Neural crest cell (in vitro differentiated cells): ENCODE measurements around the gene VSIG10L. TPM values are rescaled to one million over a fixed set of nuclear protein-coding genes. Genes with fewer than 3 reads are reported as not detected.

Experiments used
- DNase-seq: peaks from one replicate; pipeline ENCODE4 v3.0.0; 2021; ENCODE audit warnings: low read depth, mixed read lengths, low spot score
- H3K27ac Mint-ChIP-seq: one replicate; pipeline ENCODE4 v1.8.0; 2021; ENCODE audit warnings: mild to moderate bottlenecking, mixed read lengths; ENCODE audit not compliant: unreplicated experiment
- H3K27me3 Mint-ChIP-seq: 2 replicates; pipeline ENCODE4 v1.8.0; 2021; ENCODE audit warnings: low read depth, mild to moderate bottlenecking, mixed read lengths
- H3K36me3 Mint-ChIP-seq: 2 replicates; pipeline ENCODE4 v1.8.0; 2021; ENCODE audit warnings: low read depth, mild to moderate bottlenecking, mixed read lengths
- H3K4me1 Mint-ChIP-seq: 2 replicates; pipeline ENCODE4 v1.8.0; 2021; ENCODE audit warnings: mixed read lengths
- H3K4me3 Mint-ChIP-seq: one replicate; pipeline ENCODE4 v1.8.0; 2021; ENCODE audit warnings: mild to moderate bottlenecking, mixed read lengths
- H3K9me3 Mint-ChIP-seq: 2 replicates; pipeline ENCODE4 v1.8.0; 2021; ENCODE audit warnings: mixed read lengths
- CTCF ChIP-seq: fragments of 200-600 bp; sonication (generic); conservative IDR thresholded peaks from 2 replicates; pipeline ENCODE4 v1.5.0; 2021; ENCODE audit warnings: antibody characterized with exemption, mild to moderate bottlenecking
- total RNA-seq: library from RNA; stranded (reverse); gene quantifications from 2 replicates; pipeline ENCODE4 v1.2.1, GENCODE V29; 2021

The VSIG10L gene
- total RNA-seq, 1 donor from 2014 or later = 3.1 TPM

DNA sequence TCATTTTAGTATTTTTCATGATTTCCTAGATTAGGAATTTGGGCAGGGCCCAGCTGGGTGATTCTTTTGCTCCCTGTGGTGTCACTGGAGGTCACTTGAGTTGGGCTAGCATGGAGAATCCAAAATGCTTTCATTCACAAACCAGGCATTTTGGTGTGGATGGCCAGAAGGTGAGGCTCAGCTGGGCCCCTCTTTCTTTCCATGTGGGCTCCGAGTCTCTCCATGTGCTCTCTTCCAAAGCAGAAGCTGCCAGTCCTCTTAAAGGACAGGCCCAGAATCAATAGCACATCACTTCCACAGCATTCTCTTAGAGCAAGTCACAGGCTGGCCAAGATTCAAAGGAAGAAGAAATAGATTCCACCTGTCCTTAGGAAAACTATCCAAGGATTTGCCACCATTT is 52.3 kb downstream of the VSIG10L start:
- TF ChIP-seq CTCF = no peak
- H3K36me3 Mint-ChIP-seq = no peaks in the 10 kb centered on the region
- no peak for DNase-seq
- no peak overlapping the region for H3K27ac Mint-ChIP-seq
- H3K27me3 Mint-ChIP-seq = peaks cover 21% of the 10 kb centered on the region
- no peaks in the 10 kb centered on the region for H3K9me3 Mint-ChIP-seq
- H3K4me1 Mint-ChIP-seq = peaks cover 12% of the 10 kb centered on the region
- H3K4me3 Mint-ChIP-seq = no peak overlapping the region

DNA sequence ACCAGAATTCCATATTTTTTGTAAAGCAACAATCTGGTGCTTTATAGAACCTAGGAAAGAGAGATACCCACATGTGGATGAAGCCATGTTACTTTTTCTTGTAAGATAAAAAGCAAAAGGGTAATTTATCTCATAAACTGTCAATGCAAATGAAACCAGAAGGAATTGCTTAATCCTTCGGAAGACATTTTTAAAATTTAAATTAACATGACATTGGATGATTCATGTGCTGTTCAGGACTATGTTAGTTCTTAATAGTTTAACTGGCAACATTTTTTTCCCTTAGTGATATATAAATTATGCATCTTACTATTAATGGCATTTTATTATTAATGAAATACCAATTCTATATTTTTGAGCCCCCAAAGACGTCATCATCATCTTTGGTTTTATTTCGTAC is 56.3 kb downstream of the VSIG10L start:
- Mint-ChIP-seq H3K27me3 (peaks cover 29% of the 10 kb centered on the region), H3K36me3 (peaks cover 2% of the 10 kb centered on the region), H3K4me1 (no peaks in the 10 kb centered on the region), H3K27ac (no peak overlapping the region), H3K4me3 (no peak overlapping the region), H3K9me3 (peaks cover 5% of the 10 kb centered on the region)
- DNase-seq = no peak
- no peak for TF ChIP-seq CTCF

DNA sequence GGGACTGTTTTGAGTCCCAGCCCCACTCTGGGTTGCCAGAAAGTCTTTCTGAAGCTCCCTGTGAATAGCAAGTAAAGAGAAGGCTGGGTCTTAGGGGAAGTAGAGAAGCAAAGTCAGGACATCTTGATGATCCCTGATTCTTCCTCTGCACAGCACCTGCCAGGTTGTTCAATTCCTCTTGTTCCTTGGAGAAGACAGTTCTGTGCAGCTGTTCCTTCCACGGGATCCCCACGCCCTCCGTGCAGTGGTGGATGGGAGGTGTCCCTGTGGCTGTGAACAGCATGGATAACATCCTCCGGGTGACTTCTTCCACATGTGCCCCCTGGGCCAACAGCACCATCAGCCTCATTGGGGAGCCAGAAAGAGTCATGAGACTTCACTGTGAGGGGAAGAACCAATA is 59.6 kb downstream of the VSIG10L start:
- no peak overlapping the region for H3K27ac Mint-ChIP-seq

More for the DNA sequence above, 59.6 kb downstream of the VSIG10L start:
- no peak for DNase-seq
- H3K27me3 Mint-ChIP-seq = peaks cover 38% of the 10 kb centered on the region
- peaks cover 2% of the 10 kb centered on the region for H3K36me3 Mint-ChIP-seq
- no peaks in the 10 kb centered on the region for H3K4me1 Mint-ChIP-seq
- TF ChIP-seq CTCF = no peak
- peaks cover 7% of the 10 kb centered on the region for H3K9me3 Mint-ChIP-seq
- H3K4me3 Mint-ChIP-seq = no peak overlapping the region

Other genes with a start within 250 kb of the VSIG10L start
- gene CTU1, start 233.7 kb downstream of the VSIG10L start, total RNA-seq = 8.3 and 8.4 TPM in 2 replicates
- not detected in 2 replicates for gene SIGLEC9, start 217.2 kb downstream of the VSIG10L start, total RNA-seq
- not detected in 2 replicates for gene SIGLEC7, start 199.8 kb downstream of the VSIG10L start, total RNA-seq
- not detected in 2 replicates for gene CD33, start 117.1 kb downstream of the VSIG10L start, total RNA-seq
- gene SIGLECL1, start 91.1 kb downstream of the VSIG10L start, total RNA-seq = not detected in 2 replicates
- gene IGLON5, start 30.5 kb downstream of the VSIG10L start, total RNA-seq = 17.4 and 18.1 TPM in 2 replicates
- 41.1 and 42.4 TPM in 2 replicates for gene ETFB, start 24.2 kb upstream of the VSIG10L start, total RNA-seq
- 0.84 and 1.1 TPM in 2 replicates for gene CLDND2, start 26.9 kb upstream of the VSIG10L start, total RNA-seq
- gene NKG7, start 30.5 kb upstream of the VSIG10L start, total RNA-seq = not detected in 2 replicates
- gene LIM2, start 45.8 kb upstream of the VSIG10L start, total RNA-seq = not detected in 2 replicates
- 0.23 and 0.50 TPM in 2 replicates for gene C19orf84, start 48.5 kb upstream of the VSIG10L start, total RNA-seq
- not detected in 2 replicates for gene SIGLEC10, start 75.5 kb upstream of the VSIG10L start, total RNA-seq
- gene SIGLEC8, start 116.3 kb upstream of the VSIG10L start, total RNA-seq = not detected in 2 replicates
- not detected in 2 replicates for gene CEACAM18, start 136.4 kb upstream of the VSIG10L start, total RNA-seq
- gene SIGLEC12, start 159.7 kb upstream of the VSIG10L start, total RNA-seq = not detected in 2 replicates
- not detected in 2 replicates for gene SIGLEC6, start 189.5 kb upstream of the VSIG10L start, total RNA-seq
- gene ZNF175, start 229.1 kb upstream of the VSIG10L start, total RNA-seq = 12.9 and 15.8 TPM in 2 replicates